ENCODE data around the gene CLDN12. TPM values are rescaled to one million over a fixed set of nuclear protein-coding genes. Genes with fewer than 3 reads are reported as not detected.

Gene CLDN12
- total and polyA plus RNA-seq, 2 of the 13 experiments (the other 11 are each of a cell fraction or from before 2014, with no cell fraction given), result 44.1 to 114 TPM

GRCh38 chr7:90403174-90404113 is at the start of gene CLDN12 (continued):
- TF ChIP-seq ZNF564 (CRISPR knock-in tag; IDR thresholded peaks at IDR 0.05), result peak; percentile 78; the same call in 1 of the 2 replicates
- TF ChIP-seq ZNF160 (CRISPR knock-in tag; IDR thresholded peaks at IDR 0.05), result 0 out of 2 replicates have a peak, but pooled peaks have one; percentile 37
- 0 out of 2 replicates have a peak, but pooled peaks have one; percentile 5 for TF ChIP-seq PATZ1 (CRISPR knock-in tag; IDR thresholded peaks at IDR 0.05)
- no peak for TF ChIP-seq ZNF432 (CRISPR knock-in tag; IDR thresholded peaks at IDR 0.05; ENCODE audit: borderline replicate concordance)
- no peak for TF ChIP-seq MED8 (CRISPR knock-in tag; IDR thresholded peaks at IDR 0.05; ENCODE audit: insufficient replicate concordance)
- peak; percentile 31; the same call in 1 of the 2 replicates for TF ChIP-seq ZNF609 (CRISPR knock-in tag; IDR thresholded peaks at IDR 0.05; ENCODE audit: borderline replicate concordance)
- TF ChIP-seq ZNF441 (CRISPR knock-in tag; IDR thresholded peaks at IDR 0.05; ENCODE audit: borderline replicate concordance), result no peak; the same call in 1 of the 2 replicates
- no peak for TF ChIP-seq BATF2 (CRISPR knock-in tag; IDR thresholded peaks at IDR 0.05)
- no peak for TF ChIP-seq HOXA5 (CRISPR knock-in tag; IDR thresholded peaks at IDR 0.05)
- TF ChIP-seq FOXO1 (CRISPR knock-in tag; IDR thresholded peaks at IDR 0.05), result 0 out of 2 replicates have a peak, but pooled peaks have one; percentile 45
- TF ChIP-seq ZNF281 (CRISPR knock-in tag; IDR thresholded peaks at IDR 0.05; ENCODE audit: borderline replicate concordance), result peak; percentile 30; the same call in 1 of the 2 replicates
- no peak for TF ChIP-seq RFX1 (IDR thresholded peaks at IDR 0.05)
- no peak for TF ChIP-seq ZNF382 (CRISPR knock-in tag; IDR thresholded peaks at IDR 0.05; ENCODE audit: borderline replicate concordance)
- 0 out of 2 replicates have a peak, but pooled peaks have one; percentile 68 for TF ChIP-seq ZNF383 (CRISPR knock-in tag; IDR thresholded peaks at IDR 0.05; ENCODE audit: borderline replicate concordance)
- TF ChIP-seq TFDP1 (CRISPR knock-in tag; IDR thresholded peaks at IDR 0.05; ENCODE audit: borderline replicate concordance), result peak; percentile 64; the same call in 1 of the 2 replicates

All from HepG2 (cell line).